SK-N-SH treated with all-trans-retinoic acid at 6 μM for 48 hours (cell line): ENCODE data around the gene KEL.
"Not testable (repeated sequence)": the region's sequence is repeated elsewhere in the genome, so short reads cannot be mapped to it uniquely, and the experiment has no call there.

Source experiments
- ATAC-seq: fragments of 200-7000 bp; cut with Tn5 transposase; 3 replicates; pipeline ENCODE4 v1.9.1; 2020; ENCODE audit warnings: mild to moderate bottlenecking, moderate library complexity
- ARNTL ChIP-seq: fragments of 450-650 bp; formaldehyde crosslinking; IDR thresholded peaks from 2 replicates; pipeline ENCODE4 v1.5.0; 2020; ENCODE audit warnings: low read depth, mild to moderate bottlenecking, moderate library complexity, borderline replicate concordance
- CSDC2 ChIP-seq: fragments of 250-450 bp; sonication (Bioruptor Pico); IDR thresholded peaks from 2 replicates; pipeline ENCODE4 v1.5.0; 2020; ENCODE audit warnings: mild to moderate bottlenecking, moderate library complexity
- ESRRG ChIP-seq: fragments of 250-450 bp; sonication (Bioruptor Pico); IDR thresholded peaks from 2 replicates; pipeline ENCODE4 v1.6.1; 2021; ENCODE audit warnings: mild to moderate bottlenecking
- GLIS3 ChIP-seq: fragments of 250-450 bp; sonication (Bioruptor Pico); IDR thresholded peaks from 2 replicates; pipeline ENCODE4 v1.5.0; 2020; ENCODE audit warnings: mild to moderate bottlenecking, moderate library complexity
- ISL1 ChIP-seq: fragments of 250-450 bp; sonication (Bioruptor Pico); IDR thresholded peaks from 2 replicates; pipeline ENCODE4 v2.1.2; 2022; ENCODE audit warnings: mild to moderate bottlenecking, moderate library complexity
- PPARA ChIP-seq: fragments of 250-450 bp; sonication (Bioruptor Pico); IDR thresholded peaks from 2 replicates; pipeline ENCODE4 v1.5.0; 2020; ENCODE audit warnings: mild to moderate bottlenecking, borderline replicate concordance
- SNAI2 ChIP-seq: fragments of 250-450 bp; sonication (Bioruptor Pico); IDR thresholded peaks from 2 replicates; pipeline ENCODE4 v1.5.0; 2020; ENCODE audit warnings: mild to moderate bottlenecking, moderate library complexity
- TOX ChIP-seq: fragments of 250-450 bp; sonication (Bioruptor Pico); IDR thresholded peaks from 2 replicates; pipeline ENCODE4 v1.8.0; 2021; ENCODE audit warnings: mild to moderate bottlenecking, moderate library complexity, borderline replicate concordance
- ZC3H10 ChIP-seq: fragments of 250-450 bp; sonication (Bioruptor Pico); IDR thresholded peaks from 2 replicates; pipeline ENCODE4 v1.5.1; 2021; ENCODE audit warnings: mild to moderate bottlenecking, moderate library complexity
- ZFP3 ChIP-seq: fragments of 250-450 bp; sonication (Bioruptor Pico); IDR thresholded peaks from 2 replicates; pipeline ENCODE4 v1.5.0; 2020; ENCODE audit warnings: mild to moderate bottlenecking, moderate library complexity
- ZFP30 ChIP-seq: fragments of 450-650 bp; formaldehyde crosslinking; IDR thresholded peaks from 2 replicates; pipeline ENCODE4 v1.5.0; 2022; ENCODE audit warnings: mild to moderate bottlenecking, moderate library complexity
- ZNF565 ChIP-seq: fragments of 450-650 bp; formaldehyde crosslinking; conservative IDR thresholded peaks from 2 replicates; pipeline ENCODE4 v1.5.0; 2020; ENCODE audit warnings: low read depth, mild to moderate bottlenecking, moderate library complexity
- ZNF70 ChIP-seq: fragments of 450-650 bp; formaldehyde crosslinking; IDR thresholded peaks from 2 replicates; pipeline ENCODE4 v1.5.0; 2020; ENCODE audit warnings: mild to moderate bottlenecking, moderate library complexity
- ZNF8 ChIP-seq: fragments of 450-650 bp; formaldehyde crosslinking; IDR thresholded peaks from 2 replicates; pipeline ENCODE4 v1.5.0; 2020; ENCODE audit warnings: mild to moderate bottlenecking, moderate library complexity
- TF ChIP-seq, protein P1 (sequence below): fragments of 250-450 bp; sonication (Bioruptor Pico); IDR thresholded peaks from 2 replicates; pipeline ENCODE4 v1.8.0; 2021; ENCODE audit warnings: low read depth, mild to moderate bottlenecking, moderate library complexity, borderline replicate concordance
- TF ChIP-seq, protein P2 (sequence below): fragments of 250-450 bp; sonication (Bioruptor Pico); IDR thresholded peaks from 2 replicates; pipeline ENCODE4 v1.5.0; 2020; ENCODE audit warnings: mild to moderate bottlenecking, moderate library complexity

The KEL gene

DNA sequence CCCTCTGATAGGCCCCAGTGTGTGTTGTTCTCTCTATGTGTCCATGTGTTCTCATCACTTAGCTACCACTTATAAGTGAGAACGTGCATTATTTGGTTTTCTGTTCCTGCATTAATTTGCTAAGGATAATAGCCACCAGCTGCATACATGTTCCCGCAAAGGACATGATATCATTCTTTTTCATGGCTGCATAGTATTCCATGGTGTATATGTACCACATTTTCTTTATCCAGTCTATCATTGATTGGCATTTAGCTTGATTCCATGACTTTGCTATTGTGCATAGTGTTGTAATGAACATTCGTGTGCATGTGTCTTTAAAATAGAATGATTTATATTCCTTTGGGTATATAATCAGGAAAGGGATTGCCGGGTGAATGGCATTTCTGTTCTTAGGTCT, 16.2 kb upstream of the KEL start:
- not testable (repeated sequence) for ATAC-seq

GRCh38 chr7:142974626-142975025, 12.5 kb upstream of the KEL start:
- TF ChIP-seq, protein P1, sequence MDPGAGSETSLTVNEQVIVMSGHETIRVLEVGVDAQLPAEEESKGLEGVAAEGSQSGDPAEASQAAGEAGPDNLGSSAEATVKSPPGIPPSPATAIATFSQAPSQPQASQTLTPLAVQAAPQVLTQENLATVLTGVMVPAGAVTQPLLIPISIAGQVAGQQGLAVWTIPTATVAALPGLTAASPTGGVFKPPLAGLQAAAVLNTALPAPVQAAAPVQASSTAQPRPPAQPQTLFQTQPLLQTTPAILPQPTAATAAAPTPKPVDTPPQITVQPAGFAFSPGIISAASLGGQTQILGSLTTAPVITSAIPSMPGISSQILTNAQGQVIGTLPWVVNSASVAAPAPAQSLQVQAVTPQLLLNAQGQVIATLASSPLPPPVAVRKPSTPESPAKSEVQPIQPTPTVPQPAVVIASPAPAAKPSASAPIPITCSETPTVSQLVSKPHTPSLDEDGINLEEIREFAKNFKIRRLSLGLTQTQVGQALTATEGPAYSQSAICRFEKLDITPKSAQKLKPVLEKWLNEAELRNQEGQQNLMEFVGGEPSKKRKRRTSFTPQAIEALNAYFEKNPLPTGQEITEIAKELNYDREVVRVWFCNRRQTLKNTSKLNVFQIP (CRISPR knock-in tag): no peak
- TF ChIP-seq SNAI2 (CRISPR knock-in tag) (no peak), ZC3H10 (no peak)
- ATAC-seq: no peak

More for the DNA sequence above, 16.2 kb upstream of the KEL start:
- peak; percentile 61; the same call in 1 of the 2 replicates for TF ChIP-seq ZNF8 (CRISPR knock-in tag)
- TF ChIP-seq, all 23 proteins: peak for 1; not testable (repeated sequence) for 22

- TF ChIP-seq PPARA: no peak
- no peak for ATAC-seq
These were observed 7.0 kb upstream of the KEL start for GRCh38 chr7:142969183-142969582.

GRCh38 chr7:142968229-142968628, 6.1 kb upstream of the KEL start:
- no peak for ATAC-seq
- TF ChIP-seq CSDC2 (no peak), ESRRG (CRISPR knock-in tag) (no peak), ZNF70 (CRISPR knock-in tag) (no peak), GLIS3 (no peak), ZNF8 (CRISPR knock-in tag) (no peak), ZC3H10 (no peak)
- TF ChIP-seq, protein P1 (CRISPR knock-in tag): no peak

GRCh38 chr7:142964502-142965246, 2.5 kb upstream of the KEL start:
- no peak for ATAC-seq
- TF ChIP-seq CSDC2 (no peak), ZFP30 (no peak)

DNA sequence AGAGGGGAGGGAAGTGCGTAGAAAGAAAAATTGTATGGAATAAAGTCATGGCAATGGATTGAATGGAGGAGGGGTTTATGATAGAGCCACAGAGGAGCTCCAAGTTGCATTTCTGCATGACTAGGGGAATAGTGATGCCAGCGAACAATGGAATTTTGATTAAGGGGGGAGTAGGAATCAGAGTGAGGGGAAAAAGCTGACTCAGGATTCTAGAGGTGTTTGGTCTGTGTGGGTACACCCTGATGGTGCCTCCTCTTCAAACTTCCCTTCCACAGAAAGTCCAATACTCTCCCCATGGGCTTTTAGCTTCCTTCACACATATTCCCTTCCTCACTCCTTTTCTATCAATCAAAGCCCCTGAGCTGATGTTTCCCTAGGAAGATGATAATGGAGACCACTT, 1.8 kb upstream of the KEL start:
- TF ChIP-seq, protein P1 (CRISPR knock-in tag): no peak
- TF ChIP-seq SNAI2 (CRISPR knock-in tag) (no peak), ISL1 (CRISPR knock-in tag) (no peak), ARNTL (CRISPR knock-in tag) (no peak), ESRRG (CRISPR knock-in tag) (no peak), ZFP3 (CRISPR knock-in tag) (no peak), TOX (CRISPR knock-in tag) (no peak), ZNF565 (CRISPR knock-in tag) (no peak), ZNF70 (CRISPR knock-in tag) (no peak)
- TF ChIP-seq, protein P2, sequence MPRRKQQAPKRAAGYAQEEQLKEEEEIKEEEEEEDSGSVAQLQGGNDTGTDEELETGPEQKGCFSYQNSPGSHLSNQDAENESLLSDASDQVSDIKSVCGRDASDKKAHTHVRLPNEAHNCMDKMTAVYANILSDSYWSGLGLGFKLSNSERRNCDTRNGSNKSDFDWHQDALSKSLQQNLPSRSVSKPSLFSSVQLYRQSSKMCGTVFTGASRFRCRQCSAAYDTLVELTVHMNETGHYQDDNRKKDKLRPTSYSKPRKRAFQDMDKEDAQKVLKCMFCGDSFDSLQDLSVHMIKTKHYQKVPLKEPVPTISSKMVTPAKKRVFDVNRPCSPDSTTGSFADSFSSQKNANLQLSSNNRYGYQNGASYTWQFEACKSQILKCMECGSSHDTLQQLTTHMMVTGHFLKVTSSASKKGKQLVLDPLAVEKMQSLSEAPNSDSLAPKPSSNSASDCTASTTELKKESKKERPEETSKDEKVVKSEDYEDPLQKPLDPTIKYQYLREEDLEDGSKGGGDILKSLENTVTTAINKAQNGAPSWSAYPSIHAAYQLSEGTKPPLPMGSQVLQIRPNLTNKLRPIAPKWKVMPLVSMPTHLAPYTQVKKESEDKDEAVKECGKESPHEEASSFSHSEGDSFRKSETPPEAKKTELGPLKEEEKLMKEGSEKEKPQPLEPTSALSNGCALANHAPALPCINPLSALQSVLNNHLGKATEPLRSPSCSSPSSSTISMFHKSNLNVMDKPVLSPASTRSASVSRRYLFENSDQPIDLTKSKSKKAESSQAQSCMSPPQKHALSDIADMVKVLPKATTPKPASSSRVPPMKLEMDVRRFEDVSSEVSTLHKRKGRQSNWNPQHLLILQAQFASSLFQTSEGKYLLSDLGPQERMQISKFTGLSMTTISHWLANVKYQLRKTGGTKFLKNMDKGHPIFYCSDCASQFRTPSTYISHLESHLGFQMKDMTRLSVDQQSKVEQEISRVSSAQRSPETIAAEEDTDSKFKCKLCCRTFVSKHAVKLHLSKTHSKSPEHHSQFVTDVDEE: no peak
- ATAC-seq: no peak
